Fibroblast of the aortic adventitia (primary cell): ENCODE data around the gene ZDHHC5. TPM values are rescaled to one million over a fixed set of nuclear protein-coding genes. Genes with fewer than 3 reads are reported as not detected.
"Not testable (repeated sequence)": the region's sequence is repeated elsewhere in the genome, so short reads cannot be mapped to it uniquely, and the experiment has no call there.

Source experiments
- DNase-seq: peaks from one replicate; pipeline ENCODE4 v3.0.0-alpha.2; 2010; ENCODE audit warnings: low read depth
- H3K4me3 ChIP-seq: 2 replicates; pipeline ENCODE4 v1.5.1; 2011; ENCODE audit warnings: low read depth, mild to moderate bottlenecking, control low read depth, low read length, moderate library complexity
- CTCF ChIP-seq: IDR thresholded peaks from 2 replicates; pipeline ENCODE4 v1.5.1; 2011; ENCODE audit warnings: mild to moderate bottlenecking, low read length, control low read depth, inconsistent platforms; ENCODE audit not compliant: insufficient read depth
- total RNA-seq: library from RNA; depleted of rRNA; stranded (reverse); fragments of >200 nt; gene quantifications from 2 replicates; pipeline ENCODE4 v1.2.3, GENCODE V29; 2012; ENCODE audit warnings: low replicate concordance

Gene ZDHHC5
- total RNA-seq, 1 donor = 49.6 TPM

GRCh38 chr11:57648801-57649735, 18.8 kb upstream of the ZDHHC5 start:
- H3K4me3 ChIP-seq = peak overlapping the region; percentile 74
- no peak for TF ChIP-seq CTCF
- no peak for DNase-seq

GRCh38 chr11:57649826-57650738, 17.8 kb upstream of the ZDHHC5 start, which contains the start of gene YPEL4:
YPEL4 (minus strand) TSS chr11:57649912; CDS start chr11:57647107, 2,805 bp downstream.
- DNase-seq = peak; percentile 76
- no peak for TF ChIP-seq CTCF
- peak within 1 kb of the TSS; percentile 74 for H3K4me3 ChIP-seq

- no peak for TF ChIP-seq CTCF
These were observed 17.2 kb upstream of the ZDHHC5 start for GRCh38 chr11:57650739-57651090.

GRCh38 chr11:57651408-57651807, 16.5 kb upstream of the ZDHHC5 start:
- DNase-seq = no peak
- TF ChIP-seq CTCF = no peak
- no peak overlapping the region for H3K4me3 ChIP-seq

More at GRCh38 chr11:57650739-57651090, 17.2 kb upstream of the ZDHHC5 start:
- no peak for DNase-seq
- H3K4me3 ChIP-seq = no peak overlapping the region

- not testable (repeated sequence) for DNase-seq, H3K4me3 ChIP-seq
These were observed 15.7 kb upstream of the ZDHHC5 start for GRCh38 chr11:57652230-57652629.

- TF ChIP-seq CTCF = no peak
- no peak for DNase-seq
- H3K4me3 ChIP-seq = no peak overlapping the region
These were observed 15.3 kb upstream of the ZDHHC5 start for GRCh38 chr11:57652662-57653061.

GRCh38 chr11:57653163-57653562, 14.8 kb upstream of the ZDHHC5 start:
- no peak for DNase-seq
- H3K4me3 ChIP-seq = no peak overlapping the region
- no peak for TF ChIP-seq CTCF
